GM23338 (cell line): ENCODE data around the gene GFOD1. TPM values are rescaled to one million over a fixed set of nuclear protein-coding genes. Genes with fewer than 3 reads are reported as not detected.

Experiments used
- ATAC-seq: fragments of 200-7000 bp; cut with Tn5 transposase; 3 replicates; pipeline ENCODE4 v1.9.1; 2020
- DNase-seq: peaks from one replicate; pipeline ENCODE4 v3.0.0-alpha.2; 2015; ENCODE audit warnings: low spot score
- H2AFZ ChIP-seq: fragments of 200-600 bp; sonication (generic); 2 replicates; pipeline ENCODE4 v1.8.0; 2016; ENCODE audit warnings: antibody characterized with exemption, mild to moderate bottlenecking, moderate library complexity
- H3F3A ChIP-seq: fragments of 200-600 bp; sonication (generic); replicated peaks from 2 replicates; pipeline ENCODE4 v1.8.0; 2017; ENCODE audit warnings: antibody characterized with exemption, mixed run types, low read depth
- H3K27ac ChIP-seq: fragments of 200-600 bp; sonication (generic); 2 replicates; pipeline ENCODE4 v1.6.1; 2016; ENCODE audit warnings: low read depth
- H3K27me3 ChIP-seq: fragments of 200-600 bp; sonication (generic); 2 replicates; pipeline ENCODE4 v1.8.0; 2016; ENCODE audit warnings: mild to moderate bottlenecking, mixed run types, moderate library complexity; ENCODE audit not compliant: insufficient read depth
- H3K36me3 ChIP-seq: fragments of 200-600 bp; sonication (generic); 2 replicates; pipeline ENCODE4 v1.8.0; 2016; ENCODE audit warnings: mild to moderate bottlenecking; ENCODE audit not compliant: insufficient read depth
- H3K4me1 ChIP-seq: fragments of 200-600 bp; sonication (generic); 2 replicates; pipeline ENCODE4 v1.8.0; 2016; ENCODE audit warnings: mild to moderate bottlenecking, moderate library complexity; ENCODE audit not compliant: insufficient read depth
- H3K4me2 ChIP-seq: fragments of 200-600 bp; sonication (generic); 2 replicates; pipeline ENCODE4 v1.7.1; 2017; ENCODE audit warnings: mixed run types
- H3K4me3 ChIP-seq: fragments of 200-600 bp; sonication (generic); 2 replicates; pipeline ENCODE4 v1.6.1; 2016; ENCODE audit warnings: mixed run types
- H3K79me2 ChIP-seq: fragments of 200-600 bp; sonication (generic); replicated peaks from 2 replicates; pipeline ENCODE4 v1.8.0; 2017; ENCODE audit warnings: mild to moderate bottlenecking; ENCODE audit not compliant: insufficient read depth
- H3K9me2 ChIP-seq: fragments of 200-600 bp; sonication (generic); 2 replicates; pipeline ENCODE4 v1.8.0; 2017; ENCODE audit not compliant: insufficient read depth
- H4K20me1 ChIP-seq: fragments of 200-600 bp; sonication (generic); replicated peaks from 2 replicates; pipeline ENCODE4 v1.8.0; 2017; ENCODE audit warnings: mild to moderate bottlenecking; ENCODE audit not compliant: insufficient read depth
- H3K27ac Mint-ChIP-seq: 2 replicates; pipeline ENCODE4 v1.8.0; 2020; ENCODE audit warnings: inconsistent platforms, mild to moderate bottlenecking, moderate library complexity, mixed read lengths
- H3K27me3 Mint-ChIP-seq: 3 replicates; pipeline ENCODE4 v1.8.0; 2022; ENCODE audit warnings: low read depth, mild to moderate bottlenecking, moderate library complexity, mixed read lengths, inconsistent platforms; ENCODE audit not compliant: insufficient read depth, poor library complexity
- H3K36me3 Mint-ChIP-seq: 3 replicates; pipeline ENCODE4 v1.8.0; 2021; ENCODE audit warnings: low read depth, mild to moderate bottlenecking, inconsistent platforms, moderate library complexity, mixed read lengths
- H3K4me1 Mint-ChIP-seq: 3 replicates; pipeline ENCODE4 v1.8.0; 2020; ENCODE audit warnings: mild to moderate bottlenecking, inconsistent platforms, mixed read lengths
- H3K4me3 Mint-ChIP-seq: 3 replicates; pipeline ENCODE4 v1.8.0; 2021; ENCODE audit warnings: moderate library complexity, mild to moderate bottlenecking, inconsistent platforms, mixed read lengths
- H3K9me3 Mint-ChIP-seq: 3 replicates; pipeline ENCODE4 v1.8.0; 2020; ENCODE audit warnings: moderate library complexity, mild to moderate bottlenecking, inconsistent platforms, mixed read lengths
- EZH2 ChIP-seq: fragments of 200-600 bp; sonication (generic); IDR thresholded peaks from one replicate; pipeline ENCODE4 v1.8.0; 2017; ENCODE audit warnings: antibody characterized with exemption, mild to moderate bottlenecking, low read depth; ENCODE audit not compliant: unreplicated experiment
- NANOG ChIP-seq: IDR thresholded peaks from 2 replicates; pipeline ENCODE4 v1.6.1; 2016; ENCODE audit warnings: antibody characterized with exemption, borderline replicate concordance
- POLR2AphosphoS5 ChIP-seq: IDR thresholded peaks from 2 replicates; pipeline ENCODE4 v1.6.1; 2016; ENCODE audit warnings: antibody characterized with exemption, low read depth
- STAT1 ChIP-seq: IDR thresholded peaks from one replicate; pipeline ENCODE4 v1.6.1; 2016; ENCODE audit warnings: antibody characterized with exemption; ENCODE audit not compliant: unreplicated experiment
- ZNF462 ChIP-seq: fragments of 250-450 bp; sonication (Bioruptor Pico); IDR thresholded peaks from 2 replicates; pipeline ENCODE4 v1.5.0; 2020; ENCODE audit warnings: mild to moderate bottlenecking, moderate library complexity
- polyA plus RNA-seq: library from polyadenylated mRNA; unstranded; fragments of >200 nt; fragmentation: Nextera tagmentation; extraction: Ambion mirVana; gene quantifications from 2 replicates; pipeline ENCODE4 v1.2.1, GENCODE V29; 2016
- total RNA-seq: library from RNA; depleted of rRNA; stranded (reverse); fragments of >200 nt; shearing (Covaris generic); gene quantifications from 2 replicates; pipeline ENCODE4 v1.2.3, GENCODE V29; 2014
- TF ChIP-seq, protein P1 (sequence below): IDR thresholded peaks from one replicate; pipeline ENCODE4 v1.6.1; 2018; ENCODE audit warnings: antibody characterized with exemption; ENCODE audit not compliant: unreplicated experiment

GFOD1 gene
- total and polyA plus RNA-seq, 2 experiments from 2014 or later, result 4.9 to 12.8 TPM

DNA sequence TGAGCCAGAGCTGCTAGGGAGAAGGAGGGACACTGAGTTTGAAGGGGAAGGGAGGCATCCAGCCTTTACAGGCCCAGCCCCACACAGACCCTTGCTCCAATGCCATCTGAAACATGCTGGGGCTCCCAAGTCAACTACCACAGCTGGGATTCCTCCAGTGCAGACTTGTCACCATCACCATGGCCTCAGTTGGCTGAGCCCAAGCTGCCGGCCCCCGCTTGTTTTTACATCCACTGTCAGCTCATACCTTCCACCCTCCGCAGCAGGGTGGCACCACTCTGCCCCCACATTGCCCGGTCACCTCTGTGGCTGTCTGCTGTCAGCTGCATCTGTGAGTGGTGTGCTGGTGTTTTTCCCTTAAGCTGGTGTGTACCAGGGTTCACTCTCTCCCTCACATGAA, 26.1 kb downstream of the GFOD1 start:
- no peak overlapping the region; the same call in 1 of the 2 replicates for H3K27ac Mint-ChIP-seq
- H3K27me3 ChIP-seq, result no peaks in the 10 kb centered on the region

More for the DNA sequence above, 26.1 kb downstream of the GFOD1 start:
- Histone ChIP-seq H3K4me3 (no peak overlapping the region), H3K36me3 (no peaks in the 10 kb centered on the region), H3K9me2 (no peaks in the 10 kb centered on the region), H3K79me2 (peaks cover 9% of the 10 kb centered on the region), H3K27ac (no peak overlapping the region), H3K4me2 (no peak overlapping the region), H3F3A (peaks cover 2% of the 10 kb centered on the region; the same call in 1 of the 2 replicates), H2AFZ (no peak overlapping the region), H4K20me1 (no peaks in the 10 kb centered on the region), H3K4me1 (peaks cover 53% of the 10 kb centered on the region)
- Mint-ChIP-seq H3K4me3 (no peak overlapping the region), H3K4me1 (peaks cover 48% of the 10 kb centered on the region), H3K36me3 (peaks cover 8% of the 10 kb centered on the region; the same call in 1 of the 3 replicates), H3K9me3 (no peaks in the 10 kb centered on the region), H3K27me3 (peaks cover 10% of the 10 kb centered on the region)
- ATAC-seq (no peak), DNase-seq (no peak)
- TF ChIP-seq NANOG (no peak), STAT1 (no peak), EZH2 (no peak), POLR2AphosphoS5 (no peak), ZNF462 (CRISPR knock-in tag) (no peak)
- TF ChIP-seq, protein P1, sequence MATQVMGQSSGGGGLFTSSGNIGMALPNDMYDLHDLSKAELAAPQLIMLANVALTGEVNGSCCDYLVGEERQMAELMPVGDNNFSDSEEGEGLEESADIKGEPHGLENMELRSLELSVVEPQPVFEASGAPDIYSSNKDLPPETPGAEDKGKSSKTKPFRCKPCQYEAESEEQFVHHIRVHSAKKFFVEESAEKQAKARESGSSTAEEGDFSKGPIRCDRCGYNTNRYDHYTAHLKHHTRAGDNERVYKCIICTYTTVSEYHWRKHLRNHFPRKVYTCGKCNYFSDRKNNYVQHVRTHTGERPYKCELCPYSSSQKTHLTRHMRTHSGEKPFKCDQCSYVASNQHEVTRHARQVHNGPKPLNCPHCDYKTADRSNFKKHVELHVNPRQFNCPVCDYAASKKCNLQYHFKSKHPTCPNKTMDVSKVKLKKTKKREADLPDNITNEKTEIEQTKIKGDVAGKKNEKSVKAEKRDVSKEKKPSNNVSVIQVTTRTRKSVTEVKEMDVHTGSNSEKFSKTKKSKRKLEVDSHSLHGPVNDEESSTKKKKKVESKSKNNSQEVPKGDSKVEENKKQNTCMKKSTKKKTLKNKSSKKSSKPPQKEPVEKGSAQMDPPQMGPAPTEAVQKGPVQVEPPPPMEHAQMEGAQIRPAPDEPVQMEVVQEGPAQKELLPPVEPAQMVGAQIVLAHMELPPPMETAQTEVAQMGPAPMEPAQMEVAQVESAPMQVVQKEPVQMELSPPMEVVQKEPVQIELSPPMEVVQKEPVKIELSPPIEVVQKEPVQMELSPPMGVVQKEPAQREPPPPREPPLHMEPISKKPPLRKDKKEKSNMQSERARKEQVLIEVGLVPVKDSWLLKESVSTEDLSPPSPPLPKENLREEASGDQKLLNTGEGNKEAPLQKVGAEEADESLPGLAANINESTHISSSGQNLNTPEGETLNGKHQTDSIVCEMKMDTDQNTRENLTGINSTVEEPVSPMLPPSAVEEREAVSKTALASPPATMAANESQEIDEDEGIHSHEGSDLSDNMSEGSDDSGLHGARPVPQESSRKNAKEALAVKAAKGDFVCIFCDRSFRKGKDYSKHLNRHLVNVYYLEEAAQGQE, result no peak
